ENCODE measurements around the gene DOK6.

Gene DOK6

DNA sequence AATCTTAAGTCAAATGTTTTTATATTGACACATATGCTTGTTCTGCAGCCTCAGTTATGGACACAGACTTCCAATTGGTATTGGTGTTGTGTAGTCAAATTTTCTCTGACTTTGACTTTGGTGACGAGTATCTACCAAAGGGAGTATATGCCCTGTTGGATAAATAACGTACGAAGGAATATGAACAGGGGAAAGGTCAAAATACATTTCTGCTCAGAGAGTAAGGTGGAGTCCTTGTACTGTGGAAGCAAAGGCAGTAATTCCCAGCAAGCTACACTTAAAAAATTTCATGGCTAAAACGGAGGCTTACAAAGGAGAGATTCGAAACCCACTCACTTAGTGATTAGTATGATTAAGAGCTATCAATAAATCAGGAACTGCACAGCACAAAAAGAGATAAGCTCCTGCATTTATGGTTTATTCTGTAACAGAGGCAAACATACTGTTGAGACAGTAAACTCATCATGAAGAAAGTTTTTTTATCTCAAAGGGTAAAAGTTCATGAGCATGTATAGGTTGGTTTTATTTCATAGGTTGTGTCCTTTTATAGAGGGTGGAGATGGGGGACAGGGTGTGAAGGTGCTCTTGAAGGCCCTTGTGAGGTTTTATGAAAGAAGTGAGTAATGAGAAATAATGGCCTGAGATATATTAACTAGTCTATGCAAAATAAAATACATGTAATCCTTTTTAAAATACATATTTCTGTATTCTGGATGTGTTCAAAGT, 404.3 kb downstream of the DOK6 start:
- no peak for DNase-seq (ENCODE audit: low read depth)
- TF ChIP-seq CTCF (IDR thresholded peaks at IDR 0.05; ENCODE audit: insufficient read depth, low read depth, low read length, missing control alignments), result no peak
- H3K4me3 ChIP-seq (ENCODE audit: low read length), result no peak overlapping the region

GRCh38 chr18:69808399-69808798, 407.7 kb downstream of the DOK6 start:
- no peak overlapping the region for H3K4me3 ChIP-seq (ENCODE audit: low read length)
- no peak for TF ChIP-seq CTCF (IDR thresholded peaks at IDR 0.05; ENCODE audit: insufficient read depth, low read depth, low read length, missing control alignments)
- DNase-seq (ENCODE audit: low read depth), result no peak

DNA sequence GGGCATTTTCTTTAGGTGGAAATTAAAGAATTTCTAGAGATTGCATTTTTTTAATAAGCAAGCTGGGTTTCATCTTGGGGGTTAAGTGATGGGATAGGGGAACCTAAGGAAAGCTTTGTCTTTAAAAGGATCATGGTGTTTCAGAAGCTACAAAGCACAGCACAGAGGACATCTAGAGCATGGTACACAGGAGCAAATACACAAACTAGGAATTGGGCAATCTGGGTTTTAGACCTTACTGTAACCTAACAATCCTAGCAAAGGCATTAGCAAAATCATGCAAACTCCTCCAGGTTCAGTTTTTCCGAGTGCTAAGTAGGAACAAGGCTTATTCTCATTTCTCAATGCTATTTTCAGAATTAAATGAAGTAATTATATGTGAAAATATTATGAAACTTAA, 412.9 kb downstream of the DOK6 start:
- no peak for DNase-seq (ENCODE audit: low read depth)
- no peak for TF ChIP-seq CTCF (IDR thresholded peaks at IDR 0.05; ENCODE audit: insufficient read depth, low read depth, low read length, missing control alignments)
- H3K4me3 ChIP-seq (ENCODE audit: low read length), result no peak overlapping the region

GRCh38 chr18:69814861-69815385, 414.2 kb downstream of the DOK6 start:
- TF ChIP-seq CTCF (IDR thresholded peaks at IDR 0.05; ENCODE audit: insufficient read depth, low read depth, low read length, missing control alignments), result no peak
- no peak for DNase-seq (ENCODE audit: low read depth)
- no peak overlapping the region for H3K4me3 ChIP-seq (ENCODE audit: low read length)

- peak; percentile 62 for DNase-seq (ENCODE audit: low read depth)
- no peak for TF ChIP-seq CTCF (IDR thresholded peaks at IDR 0.05; ENCODE audit: insufficient read depth, low read depth, low read length, missing control alignments)
Observed at GRCh38 chr18:69817335-69817940, 416.8 kb downstream of the DOK6 start.

DNA sequence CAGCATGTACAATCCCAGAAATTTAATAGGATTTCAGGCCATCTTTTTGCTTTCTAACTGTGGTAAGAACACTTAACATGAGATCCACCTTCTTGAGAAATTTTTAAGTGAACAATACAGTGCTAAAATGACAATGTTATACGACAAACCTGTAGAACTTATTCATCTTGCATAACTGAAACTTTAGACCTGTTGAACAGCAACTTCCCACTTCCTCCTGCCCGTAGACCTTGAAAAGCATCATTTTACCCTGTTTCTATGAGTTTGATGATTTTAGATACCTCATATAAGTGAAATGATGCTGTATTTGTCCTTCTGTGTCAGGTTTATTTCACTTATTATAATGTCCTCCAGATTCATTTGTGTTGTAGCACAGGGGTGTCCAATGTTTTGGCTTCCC, 418.8 kb downstream of the DOK6 start:
- DNase-seq (ENCODE audit: low read depth), result no peak
- no peak for TF ChIP-seq CTCF (IDR thresholded peaks at IDR 0.05; ENCODE audit: insufficient read depth, low read depth, low read length, missing control alignments)
- no peak overlapping the region for H3K4me3 ChIP-seq (ENCODE audit: low read length)

More at GRCh38 chr18:69817335-69817940, 416.8 kb downstream of the DOK6 start:
- no peak overlapping the region for H3K4me3 ChIP-seq (ENCODE audit: low read length)

All from epithelial cell of esophagus (primary cell).